SHP77 treated with DMSO at 0.1 percent for 48 hours (cell line): Measurements from ENCODE around the gene LBH.

ENCODE experiments used
- DNase-seq: peaks from one replicate; lab custom pipeline; 2025; lab: John Stamatoyannopoulos, UW

The LBH gene

DNA sequence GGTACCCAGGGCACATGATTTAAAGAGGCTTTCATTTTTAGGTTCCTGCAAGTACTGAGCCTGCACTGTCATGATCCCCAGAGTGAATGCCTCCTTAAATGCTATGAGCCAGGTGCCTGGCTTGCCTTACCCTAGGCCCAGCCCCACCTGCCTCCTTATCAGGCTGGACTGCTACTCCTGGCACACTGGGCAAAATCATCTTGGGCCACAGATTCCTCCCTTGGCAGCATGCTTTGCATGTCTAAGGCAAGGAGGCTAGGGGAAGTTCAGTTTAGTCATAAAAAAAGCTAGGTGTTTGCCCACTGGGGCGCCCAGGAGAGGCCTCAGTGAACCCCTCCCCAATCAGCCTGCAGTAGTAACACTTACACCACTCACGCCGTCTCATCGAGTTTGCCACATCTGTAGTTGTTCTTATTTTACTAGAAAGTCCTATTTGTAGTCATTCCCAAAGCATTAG is 45.1 kb downstream of the LBH start:
- no peak for DNase-seq

DNA sequence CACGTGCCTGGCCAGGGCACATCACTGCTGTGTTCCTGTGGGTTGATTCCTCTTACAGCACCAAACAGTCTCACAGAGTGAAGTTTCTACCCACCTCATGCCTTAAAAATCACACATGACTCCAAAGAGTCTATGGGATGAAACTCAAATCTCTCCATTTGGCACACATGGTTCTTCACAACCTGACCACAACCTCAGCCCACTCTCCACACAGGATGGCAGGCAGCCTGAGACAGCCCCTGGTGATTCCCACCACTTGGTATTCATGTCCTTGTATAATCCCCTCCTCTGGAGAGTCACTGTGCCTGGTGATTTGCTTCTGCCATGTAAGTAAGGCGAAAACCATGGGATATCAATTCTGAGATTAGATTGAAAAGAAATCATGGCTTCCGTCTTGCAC is 46.2 kb downstream of the LBH start:
- DNase-seq = no peak

DNA sequence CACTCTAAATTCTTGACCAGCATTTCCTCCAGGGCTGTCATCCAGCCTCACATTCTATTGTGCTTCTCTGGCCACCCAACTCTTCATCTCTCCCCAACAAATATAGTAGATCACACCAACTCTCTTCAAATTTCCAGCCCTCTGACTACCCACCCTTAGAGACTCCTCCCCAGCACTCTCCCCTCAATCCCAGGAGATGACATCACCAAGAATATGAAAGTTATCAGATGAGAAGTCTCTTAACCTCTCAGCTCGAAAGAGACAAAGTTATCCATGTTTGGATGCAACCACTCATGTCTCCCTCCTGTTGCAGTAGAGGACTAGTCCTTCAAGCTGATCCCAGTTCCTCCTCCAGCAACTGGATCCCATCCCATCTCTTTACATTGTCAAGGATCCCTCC is 47.1 kb downstream of the LBH start:
- DNase-seq = no peak

DNA sequence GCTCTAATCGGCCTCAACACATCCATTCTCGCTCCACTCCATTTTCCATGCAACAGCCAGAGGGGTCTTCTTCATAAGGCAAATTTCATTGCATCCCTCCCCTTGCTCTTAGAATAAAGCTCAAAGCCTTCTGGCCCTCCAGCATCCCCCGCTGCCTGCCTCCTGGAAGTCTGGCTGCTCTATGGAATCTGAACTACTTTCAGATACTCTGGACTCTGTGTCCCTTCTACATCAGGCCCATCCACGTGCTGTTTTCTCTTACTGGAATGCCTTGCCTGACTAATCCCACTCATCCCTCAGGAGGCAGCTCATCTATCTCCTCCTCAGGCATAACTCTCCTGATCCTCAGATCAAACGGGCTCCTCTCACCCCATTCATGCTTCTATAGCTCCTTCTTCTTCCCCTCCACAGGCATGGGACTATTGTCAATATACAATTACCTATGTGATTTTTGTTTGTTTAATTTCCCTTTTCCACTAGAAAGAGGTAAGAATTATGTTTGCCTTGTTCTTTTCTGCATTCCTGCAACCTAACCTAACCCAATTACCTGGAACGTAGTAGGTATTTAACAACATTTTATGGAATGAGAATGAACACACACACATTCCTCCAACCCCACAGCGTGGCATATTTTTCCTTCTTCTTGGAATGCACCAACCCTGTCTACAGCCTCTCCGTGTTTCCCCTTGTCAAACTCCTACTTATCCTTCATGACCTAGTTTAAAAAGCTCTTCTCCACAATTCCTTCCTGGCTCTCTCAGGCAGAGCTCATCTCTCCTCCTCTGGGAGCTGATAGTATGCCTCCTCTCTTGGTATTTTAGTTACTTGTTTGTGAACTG is 49.5 kb downstream of the LBH start:
- no peak for DNase-seq

DNA sequence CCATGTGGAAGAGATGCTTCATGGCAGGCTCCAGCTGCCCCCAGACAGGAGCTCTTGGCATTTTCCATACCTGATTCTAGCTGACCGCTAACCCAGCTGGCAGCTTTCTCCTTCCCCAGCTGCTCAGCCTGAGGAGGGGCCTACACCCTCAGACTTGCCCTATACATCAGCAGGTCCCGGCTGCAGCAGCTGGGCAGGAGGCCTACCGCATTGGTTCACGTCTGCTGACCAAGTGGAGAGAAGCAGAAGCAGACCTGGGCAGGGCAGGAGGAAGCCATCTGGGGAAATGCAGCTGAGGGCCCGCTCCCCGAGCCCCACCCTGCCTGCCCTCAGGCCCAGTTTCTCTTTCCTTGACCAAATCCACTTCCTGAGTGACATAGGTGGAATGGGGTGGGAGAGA is 50.7 kb downstream of the LBH start:
- DNase-seq = no peak

DNA sequence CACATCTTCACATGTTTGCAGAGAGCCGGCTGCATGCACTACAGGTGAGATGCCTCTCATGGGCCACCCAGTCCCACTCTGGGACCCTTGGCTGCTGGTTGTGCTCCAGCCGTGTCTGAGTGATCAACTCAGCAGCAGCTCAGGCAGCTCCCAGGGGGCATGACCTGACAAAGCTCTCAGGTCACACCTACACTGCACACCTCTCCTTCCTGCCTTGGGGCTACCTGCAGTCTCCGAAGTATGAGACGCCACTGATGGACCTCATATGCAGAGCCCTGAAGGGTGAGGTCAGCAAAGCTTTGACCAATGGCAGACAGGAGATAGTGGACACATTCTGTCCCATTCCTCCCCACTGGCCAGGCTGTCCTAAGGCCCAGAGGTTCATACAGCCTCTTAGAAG is 51.4 kb downstream of the LBH start:
- no peak for DNase-seq

DNA sequence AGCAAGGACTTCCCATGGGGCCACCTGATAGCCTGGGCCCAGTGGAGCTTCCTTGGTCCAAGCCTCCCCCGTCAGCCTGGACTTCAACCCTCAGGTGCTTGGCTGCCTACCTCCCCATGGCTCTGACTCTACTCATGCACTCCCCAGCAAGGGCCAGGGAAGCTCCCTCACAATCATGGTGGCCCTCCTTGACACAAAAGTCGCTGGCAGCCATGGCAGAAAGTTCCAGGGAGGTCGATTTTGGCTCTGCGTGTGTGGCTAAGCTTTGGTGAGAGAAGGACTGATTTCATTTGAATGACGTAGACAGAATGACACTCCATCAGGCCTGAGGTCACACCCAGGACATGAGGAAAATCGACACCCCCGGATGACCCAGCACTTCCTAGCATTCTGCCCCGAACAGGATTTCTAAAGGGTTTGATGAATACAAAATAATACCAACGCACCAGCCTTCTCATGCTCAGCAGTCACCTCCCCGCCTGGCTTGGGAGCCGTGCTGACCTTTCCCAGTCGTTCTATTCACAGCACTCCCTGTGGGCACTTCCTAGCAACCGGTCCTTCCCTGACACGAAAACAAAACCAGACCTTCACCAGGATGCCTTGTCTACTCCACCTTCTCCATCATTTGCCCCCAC is 52.7 kb downstream of the LBH start:
- DNase-seq = no peak

DNA sequence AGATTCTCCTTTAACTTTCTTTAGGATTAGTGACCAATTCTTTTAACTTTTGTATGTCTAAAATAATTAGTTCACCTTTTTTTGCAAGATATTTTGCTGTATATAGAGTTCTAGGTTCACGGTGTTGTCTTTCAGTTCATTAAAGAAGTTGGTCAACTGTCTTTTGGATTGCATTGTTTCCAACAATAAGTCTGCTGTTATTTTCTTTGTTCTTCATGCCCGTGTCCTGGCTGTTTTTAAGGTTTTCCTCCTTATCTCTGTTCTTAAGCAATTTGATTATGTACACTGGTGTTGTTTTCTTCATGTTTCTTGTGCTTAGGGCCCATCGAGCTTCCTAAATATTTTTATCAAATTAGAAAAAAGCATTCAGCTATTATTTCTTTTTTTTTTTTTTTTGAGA is 54.4 kb downstream of the LBH start:
- no peak for DNase-seq

DNA sequence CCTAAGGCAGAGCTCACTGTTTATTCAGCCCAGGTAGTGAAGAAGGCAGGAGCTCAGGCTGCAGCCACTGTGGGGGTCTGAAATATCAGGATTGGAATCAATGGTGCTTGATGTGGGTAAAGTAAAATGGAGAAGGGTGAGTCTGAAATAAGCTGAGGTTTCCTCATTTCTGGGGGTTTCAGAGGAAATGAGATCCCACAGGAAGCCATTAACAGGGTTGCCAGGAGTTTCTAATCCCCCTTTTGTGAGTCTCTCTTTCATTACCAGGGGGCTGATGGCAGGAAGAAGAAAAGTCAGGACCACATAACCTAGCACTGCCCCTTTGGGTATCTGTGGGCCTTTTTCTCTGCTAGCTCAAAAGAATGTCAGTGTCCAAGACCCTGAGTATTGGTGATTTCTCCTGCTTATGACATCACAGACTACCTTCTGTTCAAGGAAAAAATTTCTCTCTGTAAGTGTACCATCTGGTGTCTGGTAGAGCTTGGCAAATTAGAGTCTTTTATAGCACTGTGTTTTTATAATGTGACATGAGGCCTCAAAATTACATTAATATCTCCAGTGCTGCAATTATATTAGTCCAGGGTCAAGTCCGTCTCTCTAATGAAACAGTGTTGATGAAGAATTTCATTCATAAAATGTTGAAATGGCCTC is 56.0 kb downstream of the LBH start:
- DNase-seq = no peak

DNA sequence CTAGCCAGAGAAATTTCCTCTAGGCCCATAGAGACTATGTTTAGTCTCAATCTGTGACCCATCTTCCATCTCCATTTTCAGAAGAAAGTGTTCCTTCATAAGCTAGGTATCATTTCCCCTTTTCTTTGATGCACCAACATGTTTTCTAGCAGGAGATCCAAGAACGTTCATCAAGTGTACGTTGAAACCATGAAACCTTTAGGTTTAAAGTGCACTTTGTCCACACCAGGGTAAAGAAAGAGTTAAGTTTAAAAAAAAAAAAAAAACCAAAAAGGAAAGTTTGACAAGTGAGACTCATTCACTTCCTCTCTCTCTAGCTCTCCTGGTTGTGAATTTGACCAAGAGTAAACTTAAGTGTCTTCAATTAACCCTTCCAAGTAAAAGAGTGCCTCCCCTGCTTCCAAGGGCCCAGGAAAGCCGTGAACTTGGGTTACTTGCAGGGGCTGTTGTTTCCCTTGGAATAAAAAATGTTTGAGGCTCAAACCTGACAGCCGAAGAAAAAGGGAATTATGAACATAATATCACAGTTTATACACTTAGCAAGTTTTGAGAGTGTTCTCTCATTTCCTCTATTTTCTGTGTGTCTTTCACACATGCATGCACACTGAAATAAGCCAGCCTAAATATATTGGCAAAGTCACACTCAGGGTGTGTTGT is 56.7 kb downstream of the LBH start:
- no peak for DNase-seq

DNA sequence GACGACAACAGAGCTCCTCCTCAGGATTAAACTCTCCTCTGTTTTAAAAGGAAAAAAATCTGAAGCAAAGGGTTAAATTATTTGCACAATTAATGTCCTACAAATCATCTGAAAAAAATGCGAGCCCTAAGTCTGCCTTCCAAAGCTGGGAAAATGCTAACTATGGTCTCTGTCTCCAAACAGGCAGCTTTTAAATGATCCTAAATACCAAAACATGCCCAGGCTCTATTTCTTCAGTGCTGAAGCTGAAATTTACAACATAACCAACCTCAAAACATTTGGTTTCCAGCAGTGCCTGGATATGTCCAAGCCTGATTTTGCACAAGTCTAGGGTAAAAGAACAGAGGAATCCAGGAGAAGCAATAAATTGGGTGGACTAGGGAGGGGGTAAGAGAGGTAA is 57.2 kb downstream of the LBH start:
- no peak for DNase-seq

DNA sequence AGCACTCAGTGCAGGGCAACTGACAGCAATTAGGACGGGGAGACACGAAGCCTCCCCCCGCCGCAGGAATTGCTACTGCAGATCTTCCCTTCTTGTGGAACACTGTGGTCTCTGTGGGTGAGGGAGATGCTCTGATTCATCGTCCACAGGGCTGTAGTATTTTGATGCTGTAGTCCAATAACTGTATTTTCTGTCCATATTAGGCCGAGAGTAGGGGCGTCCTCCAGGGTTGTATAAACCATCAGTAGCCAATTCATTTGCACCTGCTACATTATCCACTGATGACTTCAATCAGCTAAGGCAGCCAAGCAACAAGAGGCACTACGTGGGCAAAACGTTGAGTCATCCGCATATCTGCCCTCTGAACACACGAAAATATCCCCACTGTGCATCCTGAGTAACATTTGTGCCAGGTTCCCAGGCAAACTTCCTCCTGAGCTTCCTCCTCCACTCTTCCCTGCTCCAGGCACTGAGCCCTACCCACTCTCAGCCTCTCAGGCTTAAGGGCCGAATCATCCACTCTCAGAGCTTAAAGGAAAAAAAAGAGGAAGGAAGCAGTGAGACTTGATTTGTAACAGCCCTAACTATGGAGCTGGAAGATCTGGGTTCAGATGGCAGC is 62.1 kb downstream of the LBH start:
- DNase-seq = no peak

DNA sequence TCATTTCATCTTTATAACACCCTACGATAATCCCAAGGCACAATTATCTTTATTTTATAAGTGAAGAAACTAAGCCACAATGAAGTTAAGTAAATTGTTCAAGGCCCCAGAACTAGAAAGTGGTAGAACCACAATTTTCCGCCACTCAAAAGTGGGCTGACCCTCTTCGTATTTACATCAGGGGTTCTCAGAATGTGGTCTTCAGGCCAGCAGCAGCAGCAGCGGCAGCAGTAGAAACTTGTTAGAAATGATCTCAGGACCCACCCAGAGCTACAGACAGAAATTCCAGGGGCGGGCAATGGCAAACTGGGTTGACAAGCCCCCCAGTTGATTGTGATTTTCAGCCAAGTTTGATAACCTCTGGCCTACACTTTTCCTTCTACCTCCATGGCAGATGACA is 62.8 kb downstream of the LBH start:
- DNase-seq = no peak

DNA sequence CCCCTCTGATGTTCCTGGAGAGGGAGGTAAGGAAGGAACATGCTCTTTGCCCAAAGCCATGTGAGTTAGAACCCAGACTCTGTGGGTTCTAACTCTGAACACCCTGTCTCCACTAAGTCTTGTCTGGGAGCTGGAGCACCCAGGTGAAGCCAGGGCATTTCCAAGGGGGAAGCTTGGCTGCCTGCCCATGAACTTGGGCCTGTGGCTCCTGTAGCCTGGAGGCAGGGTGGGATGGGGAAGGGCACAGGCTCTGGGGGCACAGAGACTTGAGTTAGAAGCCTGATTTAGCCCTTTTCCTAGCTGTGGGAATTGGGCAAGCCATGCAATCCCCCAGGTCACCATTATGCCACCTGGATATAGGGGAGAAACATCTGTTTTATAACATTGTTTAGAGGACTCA is 65.2 kb downstream of the LBH start:
- no peak for DNase-seq

DNA sequence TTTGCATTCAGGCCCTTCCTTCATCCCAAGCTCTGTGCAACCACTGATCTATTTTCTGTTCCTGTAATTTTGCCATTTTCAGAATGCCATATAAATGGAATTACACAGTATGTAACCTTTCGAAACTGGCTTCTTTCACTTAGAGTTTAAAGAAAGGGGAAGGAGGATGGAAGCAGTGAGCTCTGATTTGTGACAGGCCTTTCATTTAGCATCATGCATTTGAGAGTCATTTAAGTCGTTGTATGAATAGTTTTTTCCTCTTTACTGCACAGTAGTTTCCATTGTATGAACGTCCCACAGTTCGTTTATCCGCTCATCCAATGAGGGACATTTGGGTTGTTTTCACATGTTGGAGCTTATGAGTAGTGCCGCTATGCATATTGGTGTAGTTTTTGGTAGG is 67.0 kb downstream of the LBH start:
- no peak for DNase-seq

DNA sequence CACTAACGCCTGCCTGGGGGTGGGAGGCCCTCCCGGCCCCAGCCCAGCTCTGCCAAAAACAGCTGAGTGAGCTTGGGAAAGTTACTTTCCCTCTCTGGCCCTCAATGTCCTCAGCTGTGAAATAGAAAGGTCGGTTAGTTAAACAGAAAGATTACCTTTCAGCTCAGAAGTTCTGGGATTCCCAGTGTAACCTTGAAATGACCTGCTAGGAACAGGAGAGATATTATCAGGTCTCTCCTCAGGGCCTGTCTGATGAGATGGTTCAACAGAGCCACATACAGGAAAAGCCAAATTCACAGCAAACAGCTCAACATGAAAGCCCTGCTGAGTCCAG is 68.8 kb downstream of the LBH start:
- no peak for DNase-seq

DNA sequence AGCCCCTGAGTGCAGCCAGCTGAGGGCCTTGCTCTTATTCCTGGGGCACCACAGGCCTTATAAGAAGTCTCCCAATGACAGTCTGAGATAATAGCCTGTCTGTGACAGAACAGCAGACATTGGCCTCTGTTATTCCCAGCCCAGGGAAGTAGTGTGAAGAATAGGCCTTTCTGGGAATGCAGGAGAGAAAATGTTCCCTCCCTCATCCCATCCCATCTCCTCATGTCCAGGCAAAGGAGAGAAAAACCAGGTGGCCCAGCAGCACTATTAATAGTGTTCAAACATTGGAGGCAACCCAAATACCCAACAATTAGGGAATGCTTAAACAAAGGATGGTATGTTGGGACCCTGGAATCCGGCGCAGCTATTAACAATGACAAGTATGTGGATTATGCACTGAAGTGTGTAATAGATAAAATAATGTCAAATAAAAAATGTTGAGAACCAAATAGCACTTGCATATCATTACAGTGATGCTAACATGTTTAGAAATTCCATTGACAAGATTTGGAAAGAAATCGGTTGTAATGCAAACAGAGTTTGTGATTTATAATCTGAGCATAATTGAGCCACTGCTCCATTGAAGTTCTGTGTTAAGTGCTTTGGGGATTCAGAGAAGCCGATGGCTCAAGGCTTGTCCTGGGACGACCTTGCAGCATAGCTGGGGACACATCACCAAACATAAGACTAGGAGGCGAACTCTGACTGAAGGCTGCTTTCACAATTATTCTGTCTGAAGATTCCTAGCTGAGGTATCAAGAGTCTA is 69.3 kb downstream of the LBH start:
- DNase-seq = no peak

DNA sequence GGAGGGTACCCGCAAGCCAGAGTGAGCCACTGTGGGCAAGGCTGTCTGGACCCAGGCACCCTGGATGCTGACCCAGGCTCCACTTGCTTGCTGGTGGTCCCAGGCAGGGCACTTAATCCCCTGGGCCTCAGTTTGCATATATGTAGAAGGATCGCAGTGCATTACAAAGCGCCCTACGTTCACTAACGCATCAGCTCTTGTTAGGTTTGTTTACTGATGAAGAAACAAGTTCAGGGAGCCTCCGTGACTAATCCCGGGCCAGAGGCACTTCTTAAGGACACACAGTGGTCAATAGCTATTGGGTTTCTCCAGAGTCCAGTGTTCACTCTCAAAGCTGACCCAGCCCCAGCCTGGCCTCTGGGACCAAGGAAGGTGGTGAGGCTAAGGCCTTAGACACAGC is 70.2 kb downstream of the LBH start:
- no peak for DNase-seq

DNA sequence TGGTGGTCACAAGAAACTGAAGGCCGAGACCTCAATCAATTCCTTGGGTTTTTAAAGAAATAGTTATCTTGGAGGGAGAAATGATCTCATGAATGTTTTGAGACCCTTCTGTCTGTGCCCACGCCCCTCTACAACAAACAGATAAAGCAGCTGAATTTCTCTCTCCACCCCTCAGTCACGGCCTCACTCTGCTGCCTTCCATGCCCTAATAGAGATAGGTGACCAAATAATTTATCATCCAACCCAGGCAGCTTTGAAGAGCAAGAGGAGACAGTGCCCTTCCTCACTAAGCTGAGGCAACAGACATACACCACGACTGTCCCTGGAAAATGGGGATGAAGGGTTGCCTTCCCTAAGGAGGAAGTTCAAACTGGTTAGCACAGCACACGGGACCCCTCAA is 71.2 kb downstream of the LBH start:
- no peak for DNase-seq

DNA sequence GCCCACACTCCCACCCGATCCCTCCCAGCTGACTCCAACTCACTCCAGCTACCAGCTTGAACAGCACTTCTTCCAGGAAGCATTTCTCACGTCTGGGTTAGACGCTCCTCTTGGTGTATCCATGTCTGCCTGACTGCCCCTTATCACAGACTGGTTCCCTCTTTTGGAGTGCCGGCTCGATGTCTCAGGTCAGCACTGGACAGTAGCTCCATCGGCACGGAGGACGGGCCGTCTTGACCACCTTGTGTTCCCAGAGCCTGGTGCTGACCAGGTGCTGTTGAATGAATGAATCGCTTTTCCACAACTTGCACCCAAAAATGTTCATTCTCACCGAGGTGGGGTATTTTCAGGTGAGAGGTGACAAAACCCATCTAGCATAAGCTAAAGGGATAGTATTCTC is 71.8 kb downstream of the LBH start:
- no peak for DNase-seq

DNA sequence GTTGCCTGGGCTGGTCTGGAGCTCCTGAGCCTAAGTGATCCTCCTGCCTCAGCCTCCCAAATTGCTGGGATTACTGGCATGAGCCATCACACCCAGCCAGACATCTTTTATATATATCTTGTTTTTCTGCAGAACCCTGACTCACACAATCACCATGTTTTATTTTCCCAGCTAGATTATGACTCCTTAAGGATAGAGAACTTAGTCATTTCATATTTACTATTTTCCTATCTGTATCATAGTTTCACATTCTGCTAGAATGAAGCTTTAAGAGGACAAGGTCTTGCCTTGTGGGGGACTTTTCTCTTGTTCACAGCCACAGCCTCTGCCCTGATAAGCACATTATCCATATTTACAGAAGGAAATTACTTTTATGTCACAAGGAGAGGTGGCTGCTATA is 73.9 kb downstream of the LBH start:
- no peak for DNase-seq

DNA sequence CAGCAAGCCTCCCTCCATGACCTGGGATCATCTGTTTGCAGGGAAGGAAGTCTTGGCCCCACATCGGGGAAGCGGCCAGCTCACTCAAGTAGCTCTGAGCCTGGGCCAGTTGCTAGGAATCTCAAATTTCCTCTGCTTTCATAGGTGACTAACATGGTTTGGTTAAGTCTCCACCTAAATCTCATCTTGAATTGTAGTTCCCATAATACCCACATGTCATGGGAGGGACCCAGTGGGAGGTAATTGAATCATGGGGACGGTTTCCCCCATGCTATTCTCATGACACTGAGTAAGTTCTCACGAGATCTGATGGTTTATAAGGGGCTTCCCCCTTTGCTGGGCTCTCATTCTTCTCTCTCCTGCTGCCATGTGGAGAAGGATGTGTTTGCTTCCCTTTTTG is 75.2 kb downstream of the LBH start:
- no peak for DNase-seq
